GM12872 (cell line): ENCODE measurements around the gene GJB1.

ENCODE experiments used
- TF ChIP-seq, protein P1 (sequence below): IDR thresholded peaks from 3 replicates; pipeline ENCODE4 v1.5.1; 2011; ENCODE audit warnings: low read depth, mild to moderate bottlenecking, low read length, moderate library complexity; ENCODE audit not compliant: insufficient read depth

The GJB1 gene

DNA sequence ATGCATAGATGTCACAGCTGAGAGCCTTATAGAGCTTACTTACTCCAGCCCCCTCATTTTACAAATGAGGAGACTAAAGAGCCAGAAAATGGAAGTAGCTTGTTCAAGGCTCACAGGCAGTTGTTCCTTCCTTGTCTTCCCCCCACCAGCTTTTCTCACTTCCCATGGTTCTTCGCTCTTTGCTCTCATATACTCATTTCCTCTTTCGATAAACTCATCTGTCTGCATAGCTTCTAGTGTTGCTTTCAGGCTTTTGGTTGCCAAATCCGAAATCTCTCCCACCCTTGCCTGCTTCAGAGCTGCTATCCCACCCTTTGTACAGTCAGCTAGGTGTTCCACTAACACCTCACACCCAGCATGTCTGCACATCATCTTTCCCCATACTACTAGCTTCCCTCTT lies 25.0 kb upstream of the GJB1 start:
- TF ChIP-seq, protein P1, sequence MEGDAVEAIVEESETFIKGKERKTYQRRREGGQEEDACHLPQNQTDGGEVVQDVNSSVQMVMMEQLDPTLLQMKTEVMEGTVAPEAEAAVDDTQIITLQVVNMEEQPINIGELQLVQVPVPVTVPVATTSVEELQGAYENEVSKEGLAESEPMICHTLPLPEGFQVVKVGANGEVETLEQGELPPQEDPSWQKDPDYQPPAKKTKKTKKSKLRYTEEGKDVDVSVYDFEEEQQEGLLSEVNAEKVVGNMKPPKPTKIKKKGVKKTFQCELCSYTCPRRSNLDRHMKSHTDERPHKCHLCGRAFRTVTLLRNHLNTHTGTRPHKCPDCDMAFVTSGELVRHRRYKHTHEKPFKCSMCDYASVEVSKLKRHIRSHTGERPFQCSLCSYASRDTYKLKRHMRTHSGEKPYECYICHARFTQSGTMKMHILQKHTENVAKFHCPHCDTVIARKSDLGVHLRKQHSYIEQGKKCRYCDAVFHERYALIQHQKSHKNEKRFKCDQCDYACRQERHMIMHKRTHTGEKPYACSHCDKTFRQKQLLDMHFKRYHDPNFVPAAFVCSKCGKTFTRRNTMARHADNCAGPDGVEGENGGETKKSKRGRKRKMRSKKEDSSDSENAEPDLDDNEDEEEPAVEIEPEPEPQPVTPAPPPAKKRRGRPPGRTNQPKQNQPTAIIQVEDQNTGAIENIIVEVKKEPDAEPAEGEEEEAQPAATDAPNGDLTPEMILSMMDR = no peak

- TF ChIP-seq, protein P1 = no peak
Observed at GRCh38 chrX:71199252-71200008, 23.6 kb upstream of the GJB1 start.

DNA sequence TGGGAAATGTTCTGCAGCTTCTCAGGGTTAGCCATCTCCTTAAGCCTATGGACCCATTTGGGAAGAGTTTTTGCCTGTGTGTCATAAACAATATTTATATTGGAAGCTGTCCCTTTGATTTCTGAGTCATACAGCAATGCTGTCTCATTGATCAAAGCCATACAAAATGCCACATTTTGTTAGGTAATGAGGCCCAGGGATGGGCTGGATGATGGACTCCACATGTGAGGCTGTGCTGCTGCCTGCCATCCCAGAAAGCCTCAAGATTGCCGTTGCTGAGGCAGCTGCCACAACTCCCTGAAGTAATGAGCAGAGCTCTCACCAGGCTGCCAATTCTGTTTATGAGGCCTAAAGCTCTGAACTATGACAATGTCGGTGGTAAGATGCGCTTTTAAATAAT lies 12.2 kb upstream of the GJB1 start:
- TF ChIP-seq, protein P1 = no peak

DNA sequence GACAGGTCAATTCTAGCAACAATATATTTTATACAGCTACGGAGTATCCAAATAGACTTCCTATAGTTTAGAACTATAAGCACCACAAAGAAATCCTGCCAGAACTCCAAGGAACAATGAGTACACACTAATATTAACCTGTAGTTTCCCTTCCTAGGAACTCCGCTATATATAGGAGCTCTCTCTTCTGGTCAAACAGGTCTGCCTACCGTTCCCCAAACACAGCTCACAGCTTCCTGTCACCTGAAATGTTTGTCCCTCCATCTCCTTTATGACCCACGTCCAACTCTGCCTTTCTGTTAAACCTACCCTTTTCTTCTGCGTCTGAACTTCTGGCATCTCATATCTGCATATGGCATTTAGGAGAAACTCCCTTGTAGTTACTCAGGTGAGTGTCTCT lies 10.5 kb upstream of the GJB1 start:
- TF ChIP-seq, protein P1 = no peak

DNA sequence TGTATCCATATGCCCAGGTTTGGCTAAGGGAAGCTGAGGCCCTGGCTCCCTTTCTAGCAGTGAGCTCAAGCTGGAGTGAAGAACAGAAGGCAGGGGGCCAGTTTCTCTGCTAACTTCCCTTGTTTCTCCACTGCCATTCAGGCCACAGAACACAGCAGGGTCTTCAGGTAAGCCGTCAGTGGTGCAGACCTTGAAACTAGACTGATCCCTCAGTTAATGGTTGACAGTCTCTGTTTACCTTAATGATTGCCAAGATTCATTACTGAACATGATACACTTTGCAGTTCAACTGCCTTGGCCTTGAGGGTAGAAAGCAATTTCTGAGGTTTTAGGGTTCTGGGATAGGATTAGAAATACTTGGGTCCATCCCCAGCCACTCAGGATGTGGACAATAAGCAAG lies 8.9 kb upstream of the GJB1 start:
- TF ChIP-seq, protein P1 = no peak

DNA sequence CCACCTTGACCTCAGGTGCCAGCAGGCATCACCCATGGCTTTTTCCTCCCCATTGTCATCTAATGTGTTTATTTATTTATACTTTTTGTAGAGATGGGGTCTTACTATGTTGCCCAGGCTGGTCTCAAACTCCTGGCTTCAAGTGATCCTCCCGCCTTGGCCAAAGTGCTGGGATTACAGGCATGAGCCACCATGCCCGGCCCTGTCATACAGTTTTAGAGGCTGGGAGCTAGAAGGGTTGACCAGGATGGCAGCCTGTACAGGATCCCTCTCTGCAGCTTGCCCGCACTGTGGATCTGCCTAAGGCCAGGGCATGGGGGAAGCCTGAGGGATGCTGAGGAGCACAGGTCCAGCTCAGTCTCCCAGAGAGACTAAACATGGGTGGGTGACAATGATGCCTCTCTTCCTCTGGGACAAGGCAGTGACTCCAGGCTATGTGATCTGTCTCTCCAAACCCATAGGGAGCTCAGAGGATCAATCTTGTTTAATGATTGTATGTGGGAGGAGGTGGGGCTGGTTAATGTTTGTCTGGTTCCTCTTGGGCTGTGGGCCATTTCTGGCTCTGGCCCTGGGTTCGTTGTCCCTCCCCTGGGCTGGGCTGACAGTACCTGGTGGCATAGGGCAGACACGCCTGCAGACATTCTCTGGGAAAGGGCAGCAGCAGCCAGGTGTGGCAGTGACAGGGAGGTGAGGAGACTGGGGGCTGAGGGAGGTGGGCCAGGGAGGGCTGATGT lies 8.3 kb upstream of the GJB1 start:
- TF ChIP-seq, protein P1 = no peak

DNA sequence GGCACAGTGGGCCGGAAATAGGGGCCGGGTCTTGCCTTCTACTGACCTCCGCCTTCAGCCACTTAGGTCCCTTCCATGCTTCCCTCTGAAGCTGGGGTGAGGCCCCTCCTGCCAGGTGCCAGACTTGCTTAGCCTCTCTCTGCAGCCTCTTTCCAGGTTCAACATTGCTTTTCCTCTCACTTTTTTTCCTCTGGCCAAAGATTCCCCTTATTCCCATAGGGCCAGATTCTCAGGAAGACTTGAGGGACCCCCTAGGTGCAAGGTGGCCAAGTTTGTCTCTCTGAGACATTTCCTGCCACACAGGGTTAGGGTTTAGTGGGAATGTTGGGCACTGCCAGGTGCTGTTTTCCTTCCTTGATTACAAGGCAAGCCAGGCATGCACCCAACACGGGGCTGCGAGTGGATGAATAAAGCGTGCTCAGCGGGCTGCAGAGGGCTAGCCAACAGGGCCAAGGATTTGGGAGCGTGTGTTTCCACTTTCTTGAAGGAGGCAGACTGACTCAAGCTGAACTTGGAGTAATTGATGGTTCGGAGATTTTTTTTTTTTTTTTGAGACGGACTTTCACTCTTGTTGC lies 7.6 kb upstream of the GJB1 start:
- TF ChIP-seq, protein P1 = no peak
